Trophoblast cell (in vitro differentiated cells and primary cell): ENCODE results near the gene IP6K3. TPM values are rescaled to one million over a fixed set of nuclear protein-coding genes. Genes with fewer than 3 reads are reported as not detected.

Source experiments
- DNase-seq, 2 donors: peaks; one replicate each; pipeline ENCODE4 v3.0.0-alpha.2; 2016
- H2AFZ ChIP-seq: 2 replicates; pipeline ENCODE4 v1.6.1; 2013; ENCODE audit warnings: low read length, moderate library complexity, mild to moderate bottlenecking; ENCODE audit not compliant: insufficient read depth, poor library complexity
- H2AK5ac ChIP-seq: 2 replicates; pipeline ENCODE4 v1.6.1; 2013; ENCODE audit warnings: mild to moderate bottlenecking, low read length
- H2BK120ac ChIP-seq: 2 replicates; pipeline ENCODE4 v1.6.1; 2013; ENCODE audit warnings: low read length, mild to moderate bottlenecking, moderate library complexity; ENCODE audit not compliant: insufficient read depth, poor library complexity
- H2BK12ac ChIP-seq: 2 replicates; pipeline ENCODE4 v1.6.1; 2013; ENCODE audit warnings: mild to moderate bottlenecking, low read length, moderate library complexity
- H2BK5ac ChIP-seq: 2 replicates; pipeline ENCODE4 v1.6.1; 2013; ENCODE audit warnings: low read length, low read depth, moderate library complexity, mild to moderate bottlenecking; ENCODE audit not compliant: poor library complexity
- H3K14ac ChIP-seq: 2 replicates; pipeline ENCODE4 v1.6.1; 2013; ENCODE audit warnings: mild to moderate bottlenecking, low read length
- H3K18ac ChIP-seq: 2 replicates; pipeline ENCODE4 v1.6.1; 2013; ENCODE audit warnings: mild to moderate bottlenecking, low read length
- H3K23ac ChIP-seq: 2 replicates; pipeline ENCODE4 v1.6.1; 2013; ENCODE audit warnings: low read length
- H3K27ac ChIP-seq: 2 replicates; pipeline ENCODE4 v1.5.1; 2013; ENCODE audit warnings: low read depth, mild to moderate bottlenecking, inconsistent platforms, low read length, moderate library complexity
- H3K27me3 ChIP-seq: 2 replicates; pipeline ENCODE4 v1.6.1; 2013; ENCODE audit warnings: inconsistent platforms, mild to moderate bottlenecking, low read length, moderate library complexity; ENCODE audit not compliant: insufficient read depth
- H3K36me3 ChIP-seq, 2 experiments: 1 replicate in 1 of 2; 2 replicates in 1 of 2; pipeline ENCODE4 v1.6.1; 2013; ENCODE audit warnings: low read length in 2 of 2, mild to moderate bottlenecking in 2 of 2, moderate library complexity in 1 of 2; ENCODE audit not compliant: insufficient read depth in 2 of 2, control insufficient read depth in 1 of 2
- H3K4ac ChIP-seq: 2 replicates; pipeline ENCODE4 v1.6.1; 2013; ENCODE audit warnings: low read depth, mild to moderate bottlenecking, low read length, moderate library complexity
- H3K4me1 ChIP-seq, 2 experiments: 1 replicate in 1 of 2; 2 replicates in 1 of 2; pipeline ENCODE4 v1.6.1; 2013; ENCODE audit warnings: low read length in 2 of 2, mild to moderate bottlenecking in 2 of 2, moderate library complexity in 1 of 2; ENCODE audit not compliant: insufficient read depth in 2 of 2, control insufficient read depth in 1 of 2
- H3K4me2 ChIP-seq: 2 replicates; pipeline ENCODE4 v1.6.1; 2013; ENCODE audit warnings: inconsistent platforms, mild to moderate bottlenecking, low read length, moderate library complexity
- H3K4me3 ChIP-seq: 2 replicates; pipeline ENCODE4 v1.5.1; 2013; ENCODE audit warnings: mild to moderate bottlenecking, low read depth, low read length, inconsistent platforms
- H3K79me1 ChIP-seq: one replicate; pipeline ENCODE4 v1.6.1; 2013; ENCODE audit warnings: low read length
- H3K79me2 ChIP-seq: 2 replicates; pipeline ENCODE4 v1.6.1; 2013; ENCODE audit warnings: low read length, mild to moderate bottlenecking; ENCODE audit not compliant: control insufficient read depth, insufficient read depth, poor library complexity
- H3K9ac ChIP-seq: 2 replicates; pipeline ENCODE4 v1.6.1; 2013; ENCODE audit warnings: mild to moderate bottlenecking, low read length
- H3K9me3 ChIP-seq: 2 replicates; pipeline ENCODE4 v1.6.1; 2013; ENCODE audit warnings: low read depth, mild to moderate bottlenecking, control low read depth, inconsistent platforms, low read length; ENCODE audit not compliant: insufficient read depth
- H4K12ac ChIP-seq: 2 replicates; pipeline ENCODE4 v1.6.1; 2013; ENCODE audit warnings: low read depth, mild to moderate bottlenecking, low read length, moderate library complexity
- H4K8ac ChIP-seq: 2 replicates; pipeline ENCODE4 v1.6.1; 2013; ENCODE audit warnings: low read depth, mild to moderate bottlenecking, low read length, moderate library complexity
- H4K91ac ChIP-seq: one replicate; pipeline ENCODE4 v1.6.1; 2013; ENCODE audit warnings: low read depth, mild to moderate bottlenecking, low read length, moderate library complexity
- WGBS: extraction: QIAGEN DNeasy Blood & Tissue Kit; methylation state at CpG from one replicate; pipeline ENCODE4 v1.1.7; 2013; ENCODE audit warnings: missing lambda C conversion rate; ENCODE audit not compliant: insufficient read length, insufficient coverage; ENCODE audit errors: extremely low coverage; 5-methylcytosine and 5-hydroxymethylcytosine counted together
- polyA plus RNA-seq: library from polyadenylated mRNA; stranded (reverse); fragments of 200-250 nt; gene quantifications from 2 replicates; pipeline ENCODE4 v1.2.3, GENCODE V29; 2013

The IP6K3 gene, protein sequence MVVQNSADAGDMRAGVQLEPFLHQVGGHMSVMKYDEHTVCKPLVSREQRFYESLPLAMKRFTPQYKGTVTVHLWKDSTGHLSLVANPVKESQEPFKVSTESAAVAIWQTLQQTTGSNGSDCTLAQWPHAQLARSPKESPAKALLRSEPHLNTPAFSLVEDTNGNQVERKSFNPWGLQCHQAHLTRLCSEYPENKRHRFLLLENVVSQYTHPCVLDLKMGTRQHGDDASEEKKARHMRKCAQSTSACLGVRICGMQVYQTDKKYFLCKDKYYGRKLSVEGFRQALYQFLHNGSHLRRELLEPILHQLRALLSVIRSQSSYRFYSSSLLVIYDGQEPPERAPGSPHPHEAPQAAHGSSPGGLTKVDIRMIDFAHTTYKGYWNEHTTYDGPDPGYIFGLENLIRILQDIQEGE
- 1.4 and 1.5 TPM in 2 replicates for polyA plus RNA-seq

DNA sequence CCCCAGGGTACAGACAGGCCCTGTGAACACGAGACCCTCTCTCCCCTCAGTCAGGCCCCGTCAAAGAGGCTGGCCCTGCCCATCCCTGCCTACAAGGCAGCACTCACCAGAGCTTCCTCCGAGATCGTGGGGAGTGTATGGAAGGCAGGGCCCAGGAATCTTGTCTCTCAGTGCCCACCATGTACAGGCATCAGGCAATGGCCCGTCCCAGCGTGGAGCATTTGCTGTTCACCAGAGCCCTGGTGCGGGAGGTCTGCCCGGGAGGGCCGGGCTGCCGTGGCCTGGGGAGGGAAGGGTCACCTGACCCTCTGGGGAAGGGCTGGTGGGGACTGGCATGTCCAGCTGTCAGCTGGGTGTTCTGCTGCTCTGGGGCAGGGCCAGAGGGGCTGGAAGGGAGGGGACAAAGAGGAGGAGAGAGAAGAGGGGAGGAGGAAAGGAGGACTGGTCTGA, at the start of gene IP6K3:
TSS of gene IP6K3 (minus strand) at position 255 of the 450 bp plus-strand sequence. CDS start 11,429 bp downstream, outside the sequence.
- WGBS, result no CpG with 5 or more reads among the region's 10 CpGs
- peak within 1 kb of the TSS; percentile 56 for H3K4me2 ChIP-seq

DNA sequence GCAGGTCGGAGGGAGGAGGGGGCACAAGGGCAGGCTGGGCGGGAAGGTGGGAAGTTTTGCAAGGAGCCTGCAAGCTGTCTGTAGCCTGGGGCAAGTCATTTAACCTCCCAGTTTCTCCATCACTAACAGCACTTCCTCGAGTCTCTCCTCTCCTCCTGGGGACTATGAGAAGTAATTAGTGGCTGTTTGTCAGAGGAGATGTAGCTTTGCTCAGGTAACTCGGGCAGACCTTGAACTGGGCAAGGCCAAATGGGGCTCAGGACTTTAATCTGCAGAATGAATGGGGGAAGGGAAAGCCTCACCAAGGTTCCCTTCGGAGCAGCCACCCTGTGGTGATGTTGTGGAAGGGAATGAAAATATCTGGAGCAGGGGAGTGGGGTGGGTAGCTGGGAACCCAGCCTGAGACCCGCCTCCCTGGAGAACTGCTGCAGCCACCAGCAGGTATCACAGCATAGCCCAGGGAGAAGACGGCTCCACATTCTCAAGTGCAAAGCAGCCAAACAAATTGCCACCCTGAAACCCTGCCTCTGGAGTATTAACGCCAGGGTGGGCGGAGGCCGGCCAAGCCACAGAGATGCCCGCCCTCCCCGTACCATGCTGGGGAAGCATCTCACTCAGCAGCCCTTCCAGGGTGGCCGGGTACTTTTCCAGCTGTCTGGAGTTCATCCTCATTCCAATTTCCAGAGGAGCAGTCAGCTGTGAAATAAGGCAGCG, 48.4 kb upstream of the IP6K3 start:
- Histone ChIP-seq H3K27ac (no peak overlapping the region), H2BK120ac (no peak overlapping the region), H3K14ac (no peak overlapping the region), H2AK5ac (no peak overlapping the region), H3K4ac (no peak overlapping the region), H3K4me2 (no peak overlapping the region), H3K27me3 (no peaks in the 10 kb centered on the region), H3K9ac (no peak overlapping the region), H3K4me3 (no peak overlapping the region), H4K91ac (no peak overlapping the region), H3K36me3 (no peaks in the 10 kb centered on the region), H2BK5ac (no peak overlapping the region), H3K18ac (no peak overlapping the region), H4K12ac (no peak overlapping the region), H3K4me1 (peaks cover 4 to 8% of the 10 kb centered on the region in 2 experiments), H3K23ac (no peak overlapping the region), H4K8ac (no peak overlapping the region), H3K79me2 (no peaks in the 10 kb centered on the region), H3K79me1 (no peaks in the 10 kb centered on the region), H2AFZ (no peak overlapping the region), H2BK12ac (no peak overlapping the region), H3K9me3 (no peaks in the 10 kb centered on the region)
- DNase-seq, result peak; percentile 86 to 88
- no CpG with 5 or more reads among the region's 14 CpGs for WGBS

More for the DNA sequence above, at the start of gene IP6K3:
- H2BK120ac ChIP-seq, result no peak within 1 kb of the TSS
- H2AFZ ChIP-seq, result no peak within 1 kb of the TSS
- H3K14ac ChIP-seq, result peak within 1 kb of the TSS; percentile 18
- H4K8ac ChIP-seq, result no peak within 1 kb of the TSS
- no peak within 1 kb of the TSS for H3K23ac ChIP-seq
- H3K27ac ChIP-seq, result peak within 1 kb of the TSS; percentile 35
- H3K79me1 ChIP-seq, result peaks cover 9% of the 10 kb centered on the region
- H2BK5ac ChIP-seq, result no peak within 1 kb of the TSS
- no peak within 1 kb of the TSS for H3K9ac ChIP-seq
- no peak within 1 kb of the TSS for H4K12ac ChIP-seq
- H3K9me3 ChIP-seq, result no peaks in the 10 kb centered on the region
- DNase-seq, result no peak
- peaks cover 2% of the 10 kb centered on the region for H3K79me2 ChIP-seq
- H2BK12ac ChIP-seq, result peak within 1 kb of the TSS; percentile 7
- no peak within 1 kb of the TSS for H3K4ac ChIP-seq
- H3K27me3 ChIP-seq, result no peaks in the 10 kb centered on the region
- H3K4me1 ChIP-seq, result peaks cover 24 to 29% of the 10 kb centered on the region in 2 experiments
- peak within 1 kb of the TSS; percentile 8 for H3K18ac ChIP-seq
- H3K36me3 ChIP-seq, result no peaks in the 10 kb centered on the region
- H3K4me3 ChIP-seq, result peak within 1 kb of the TSS; percentile 49
- H4K91ac ChIP-seq, result peak within 1 kb of the TSS; percentile 15
- H2AK5ac ChIP-seq, result no peak within 1 kb of the TSS

DNA sequence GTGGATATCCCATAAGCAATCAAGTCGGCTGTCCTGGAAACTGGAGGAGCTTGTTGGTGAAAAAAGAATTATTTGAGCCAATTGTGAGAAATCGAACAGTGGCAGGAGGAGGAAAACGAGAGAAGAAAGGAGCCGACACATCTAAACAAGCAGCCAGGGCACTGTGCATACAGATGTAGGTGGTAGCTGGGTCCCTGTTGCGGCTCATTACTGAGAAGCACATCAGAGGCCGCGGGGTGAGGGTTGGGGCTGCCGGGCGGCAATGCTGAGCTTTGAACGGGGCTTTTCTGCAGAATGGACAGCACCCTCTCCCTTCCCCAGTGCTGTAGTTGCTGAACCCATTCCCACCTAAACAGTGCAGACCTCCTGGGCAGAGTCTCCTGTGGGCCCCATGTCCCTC, 46.3 kb upstream of the IP6K3 start:
- H3K36me3 ChIP-seq, result no peaks in the 10 kb centered on the region
- no peak overlapping the region for H2AFZ ChIP-seq
- no peak overlapping the region for H3K18ac ChIP-seq
- H3K79me1 ChIP-seq, result peaks cover 13% of the 10 kb centered on the region
- no peak overlapping the region for H2AK5ac ChIP-seq
- WGBS, result no CpG with 5 or more reads among the region's 10 CpGs
- H3K4me1 ChIP-seq, result peaks cover 7 to 12% of the 10 kb centered on the region in 2 experiments
- no peak overlapping the region for H4K91ac ChIP-seq
- no peak overlapping the region for H3K4ac ChIP-seq
- no peaks in the 10 kb centered on the region for H3K27me3 ChIP-seq
- no peak overlapping the region for H4K12ac ChIP-seq
- no peak overlapping the region for H3K4me3 ChIP-seq
- H2BK5ac ChIP-seq, result no peak overlapping the region
- H3K9ac ChIP-seq, result no peak overlapping the region
- H3K9me3 ChIP-seq, result no peaks in the 10 kb centered on the region
- H4K8ac ChIP-seq, result no peak overlapping the region
- no peak overlapping the region for H3K23ac ChIP-seq
- peaks cover 9% of the 10 kb centered on the region for H3K79me2 ChIP-seq
- DNase-seq, result no peak
- no peak overlapping the region for H2BK120ac ChIP-seq
- no peak overlapping the region for H2BK12ac ChIP-seq
- H3K4me2 ChIP-seq, result no peak overlapping the region
- no peak overlapping the region for H3K14ac ChIP-seq
- no peak overlapping the region for H3K27ac ChIP-seq

DNA sequence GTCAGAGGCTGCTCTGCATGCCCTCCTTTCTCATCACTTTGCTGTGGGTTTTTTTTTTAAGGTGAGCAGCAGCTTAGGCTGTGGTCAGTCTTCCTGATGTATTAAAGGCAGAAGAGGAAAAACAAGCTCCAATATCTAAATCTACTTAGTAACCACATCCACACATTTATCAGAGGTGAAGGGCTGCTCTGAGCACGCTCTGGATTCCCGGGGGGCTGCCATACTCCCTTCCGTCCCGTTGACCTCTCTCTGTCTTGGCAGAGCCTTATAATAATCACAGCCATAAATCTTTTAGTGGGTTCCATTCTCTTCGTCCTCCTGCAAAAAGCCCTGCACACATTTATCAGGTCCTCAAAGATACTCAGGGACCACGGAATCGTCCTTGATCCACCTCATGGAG, 44.9 kb upstream of the IP6K3 start:
- H4K12ac ChIP-seq, result no peak overlapping the region
- no peak overlapping the region for H2BK12ac ChIP-seq
- H3K79me1 ChIP-seq, result peaks cover 14% of the 10 kb centered on the region
- H3K4me3 ChIP-seq, result no peak overlapping the region
- DNase-seq, result no peak
- H4K8ac ChIP-seq, result no peak overlapping the region
- no peak overlapping the region for H4K91ac ChIP-seq
- H2AK5ac ChIP-seq, result no peak overlapping the region
- H3K9me3 ChIP-seq, result no peaks in the 10 kb centered on the region
- H3K4ac ChIP-seq, result no peak overlapping the region
- no peaks in the 10 kb centered on the region for H3K27me3 ChIP-seq
- H3K4me2 ChIP-seq, result no peak overlapping the region
- no peak overlapping the region for H3K27ac ChIP-seq
- no peak overlapping the region for H3K23ac ChIP-seq
- no peak overlapping the region for H3K14ac ChIP-seq
- no peak overlapping the region for H2BK5ac ChIP-seq
- H2BK120ac ChIP-seq, result no peak overlapping the region
- H2AFZ ChIP-seq, result no peak overlapping the region
- peaks cover 11 to 21% of the 10 kb centered on the region in 2 experiments for H3K4me1 ChIP-seq
- H3K9ac ChIP-seq, result no peak overlapping the region
- no CpG with 5 or more reads among the region's 7 CpGs for WGBS
- H3K18ac ChIP-seq, result no peak overlapping the region
- peaks cover 9% of the 10 kb centered on the region for H3K79me2 ChIP-seq
- no peaks in the 10 kb centered on the region for H3K36me3 ChIP-seq
